Measurements from ENCODE around the gene SLC8A1.

GRCh38 chr2:40321016-40321623 is 130.8 kb downstream of the SLC8A1 start:
- TF ChIP-seq CTCF (IDR thresholded peaks at IDR 0.05; ENCODE audit: insufficient read depth, low read length) (no peak), POLR2AphosphoS5 (IDR thresholded peaks at IDR 0.05; ENCODE audit: low read depth) (no peak)

Data from HL-60 (cell line).